ENCODE data around the gene ANKRD66.

DNA sequence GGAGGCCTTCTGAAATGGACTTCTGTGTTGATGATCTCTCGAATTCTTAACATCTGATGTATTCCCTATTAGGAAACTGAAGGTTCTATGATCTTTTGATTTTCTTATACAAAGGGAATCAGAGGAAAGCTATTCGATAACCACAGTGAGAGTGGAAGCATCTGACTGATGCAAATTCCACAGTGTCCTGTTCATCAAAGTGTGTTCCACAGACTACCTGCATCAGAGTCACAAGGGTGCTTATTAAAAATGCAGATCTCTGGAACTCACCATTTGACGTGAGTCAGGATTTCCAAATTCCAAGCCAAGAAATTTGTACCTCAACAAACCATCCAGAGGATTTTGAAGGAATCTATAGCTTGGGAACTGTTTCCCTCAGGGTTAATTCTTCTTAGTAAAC lies 42.1 kb downstream of the ANKRD66 start:
- no peak for TF ChIP-seq POLR2A (IDR thresholded peaks at IDR 0.05)
- no peak for TF ChIP-seq CTCF (IDR thresholded peaks at IDR 0.05)

Data from testis (tissue), 2 donors.